Mesothelial cell of epicardium (in vitro differentiated cells): ENCODE measurements around the gene WEE2. TPM values are rescaled to one million over a fixed set of nuclear protein-coding genes. Genes with fewer than 3 reads are reported as not detected.

Experiments used
- DNase-seq, 2 experiments: peaks; one replicate each; pipeline ENCODE4 v3.0.0; 2021; ENCODE audit warnings: low spot score in 2 of 2; ENCODE audit not compliant: unreplicated experiment in 2 of 2
- H3K27ac Mint-ChIP-seq: 2 replicates; pipeline ENCODE4 v1.8.0; 2021; ENCODE audit warnings: mixed read lengths
- H3K27me3 Mint-ChIP-seq: 2 replicates; pipeline ENCODE4 v1.8.0; 2021; ENCODE audit warnings: low read depth, mixed read lengths
- H3K36me3 Mint-ChIP-seq: 2 replicates; pipeline ENCODE4 v1.8.0; 2021; ENCODE audit warnings: mixed read lengths
- H3K4me1 Mint-ChIP-seq: 2 replicates; pipeline ENCODE4 v1.8.0; 2021; ENCODE audit warnings: mixed read lengths
- H3K4me3 Mint-ChIP-seq: 2 replicates; pipeline ENCODE4 v1.8.0; 2021; ENCODE audit warnings: mild to moderate bottlenecking, moderate library complexity, mixed read lengths
- H3K9me3 Mint-ChIP-seq: 2 replicates; pipeline ENCODE4 v1.8.0; 2021; ENCODE audit warnings: mixed read lengths
- total RNA-seq: library from RNA; stranded (reverse); gene quantifications from 3 replicates; pipeline ENCODE4 v1.2.1, GENCODE V29; 2021
- TF ChIP-seq, protein P1 (sequence below): fragments of 200-600 bp; sonication (generic); IDR thresholded peaks from one replicate; pipeline ENCODE4 v1.5.0; 2021; ENCODE audit warnings: antibody characterized with exemption; ENCODE audit not compliant: unreplicated experiment

WEE2 gene
- 0.09 TPM in 1 of 3 replicates, not detected in the others for total RNA-seq

DNA sequence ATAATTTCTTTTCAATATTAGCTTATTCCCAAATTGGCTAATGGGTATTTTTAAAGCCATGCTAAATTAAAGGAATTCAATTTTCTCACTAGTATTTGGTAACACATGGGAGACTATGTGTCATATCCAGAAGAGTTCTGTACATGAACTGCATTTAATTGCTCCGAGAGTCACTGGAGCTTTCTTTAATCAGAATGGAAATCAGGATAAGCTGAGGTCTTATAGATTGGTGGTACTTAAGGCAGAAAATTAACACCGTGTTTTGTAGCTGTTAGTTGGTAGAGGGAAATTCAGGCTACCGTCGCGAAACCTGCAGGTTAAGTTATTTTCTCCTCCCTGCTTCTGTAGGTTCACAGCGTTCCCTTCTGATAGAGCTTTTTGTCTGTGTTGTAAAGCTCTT is at the start of gene WEE2:
TSS of gene WEE2 (plus strand) at position 3 of the 400 bp plus-strand sequence. CDS start 406 bp downstream, outside the sequence.
- H3K27me3 Mint-ChIP-seq = peaks cover 7% of the 10 kb centered on the region
- TF ChIP-seq, protein P1, sequence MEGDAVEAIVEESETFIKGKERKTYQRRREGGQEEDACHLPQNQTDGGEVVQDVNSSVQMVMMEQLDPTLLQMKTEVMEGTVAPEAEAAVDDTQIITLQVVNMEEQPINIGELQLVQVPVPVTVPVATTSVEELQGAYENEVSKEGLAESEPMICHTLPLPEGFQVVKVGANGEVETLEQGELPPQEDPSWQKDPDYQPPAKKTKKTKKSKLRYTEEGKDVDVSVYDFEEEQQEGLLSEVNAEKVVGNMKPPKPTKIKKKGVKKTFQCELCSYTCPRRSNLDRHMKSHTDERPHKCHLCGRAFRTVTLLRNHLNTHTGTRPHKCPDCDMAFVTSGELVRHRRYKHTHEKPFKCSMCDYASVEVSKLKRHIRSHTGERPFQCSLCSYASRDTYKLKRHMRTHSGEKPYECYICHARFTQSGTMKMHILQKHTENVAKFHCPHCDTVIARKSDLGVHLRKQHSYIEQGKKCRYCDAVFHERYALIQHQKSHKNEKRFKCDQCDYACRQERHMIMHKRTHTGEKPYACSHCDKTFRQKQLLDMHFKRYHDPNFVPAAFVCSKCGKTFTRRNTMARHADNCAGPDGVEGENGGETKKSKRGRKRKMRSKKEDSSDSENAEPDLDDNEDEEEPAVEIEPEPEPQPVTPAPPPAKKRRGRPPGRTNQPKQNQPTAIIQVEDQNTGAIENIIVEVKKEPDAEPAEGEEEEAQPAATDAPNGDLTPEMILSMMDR = no peak
- no peaks in the 10 kb centered on the region for H3K36me3 Mint-ChIP-seq
- H3K9me3 Mint-ChIP-seq = no peaks in the 10 kb centered on the region
- H3K4me1 Mint-ChIP-seq = no peaks in the 10 kb centered on the region
- no peak within 1 kb of the TSS for H3K4me3 Mint-ChIP-seq
- H3K27ac Mint-ChIP-seq = no peak within 1 kb of the TSS
- no peak for DNase-seq

DNA sequence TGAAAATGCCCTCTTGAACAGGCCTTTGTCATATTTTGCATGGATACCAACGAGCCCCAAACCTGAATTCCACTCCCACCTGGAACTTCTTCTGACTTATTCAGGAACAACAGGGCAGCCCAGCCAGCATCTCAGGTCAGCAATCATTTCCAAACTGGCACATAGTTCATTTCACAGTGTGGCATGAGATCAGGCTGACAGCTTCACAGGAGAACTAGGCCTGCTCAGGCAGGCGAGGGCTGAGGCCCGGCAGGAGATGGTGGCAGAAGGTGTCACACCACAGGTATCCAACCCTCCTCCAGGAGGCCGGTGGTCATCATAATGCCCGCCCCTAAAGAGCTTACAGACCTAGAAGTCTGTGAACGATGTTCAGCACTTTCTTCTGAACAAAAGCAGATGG is 48.7 kb upstream of the WEE2 start:
- Mint-ChIP-seq H3K9me3 (no peaks in the 10 kb centered on the region), H3K27me3 (no peaks in the 10 kb centered on the region), H3K4me1 (peaks cover 2% of the 10 kb centered on the region), H3K27ac (no peak overlapping the region), H3K36me3 (peaks cover 29% of the 10 kb centered on the region), H3K4me3 (no peak overlapping the region)
- TF ChIP-seq, protein P1 = no peak
- DNase-seq = no peak

- no peak overlapping the region for H3K4me3 Mint-ChIP-seq
- H3K4me1 Mint-ChIP-seq = no peaks in the 10 kb centered on the region
- no peaks in the 10 kb centered on the region for H3K27me3 Mint-ChIP-seq
- DNase-seq = no peak
- H3K36me3 Mint-ChIP-seq = peaks cover 28% of the 10 kb centered on the region
- H3K27ac Mint-ChIP-seq = no peak overlapping the region
- TF ChIP-seq, protein P1 = no peak
- H3K9me3 Mint-ChIP-seq = no peaks in the 10 kb centered on the region
These were observed 47.9 kb upstream of the WEE2 start for GRCh38 chr7:141660259-141660658.

- Mint-ChIP-seq H3K4me1 (no peaks in the 10 kb centered on the region), H3K4me3 (no peak overlapping the region), H3K36me3 (peaks cover 33% of the 10 kb centered on the region), H3K27me3 (no peaks in the 10 kb centered on the region), H3K27ac (no peak overlapping the region), H3K9me3 (no peaks in the 10 kb centered on the region)
- DNase-seq = no peak
- TF ChIP-seq, protein P1 = no peak
These were observed 44.9 kb upstream of the WEE2 start for GRCh38 chr7:141663081-141663849.

DNA sequence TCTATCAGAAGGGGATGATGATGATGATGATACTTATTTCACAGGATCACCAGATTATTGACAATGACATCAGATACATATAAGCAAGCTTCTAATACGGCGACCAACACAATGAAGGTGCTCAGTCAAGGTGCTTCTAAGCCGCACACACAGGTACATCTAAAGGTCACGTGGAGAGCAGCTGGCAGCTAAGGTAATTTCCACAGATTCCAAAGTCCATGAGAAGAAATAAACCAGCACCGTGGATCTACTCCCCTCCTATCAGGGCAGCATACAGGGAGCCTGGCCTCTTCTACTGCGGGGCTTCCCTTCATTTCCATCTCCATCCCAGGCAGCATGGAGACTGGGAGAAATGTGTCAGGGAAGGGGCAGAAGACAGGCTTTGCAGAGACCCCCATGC is 43.7 kb upstream of the WEE2 start:
- Mint-ChIP-seq H3K36me3 (peaks cover 36% of the 10 kb centered on the region), H3K9me3 (no peaks in the 10 kb centered on the region), H3K27me3 (no peaks in the 10 kb centered on the region), H3K4me1 (no peaks in the 10 kb centered on the region), H3K27ac (no peak overlapping the region), H3K4me3 (no peak overlapping the region)
- no peak for DNase-seq
- TF ChIP-seq, protein P1 = no peak
